ENCODE data around the gene GNLY. TPM values are rescaled to one million over a fixed set of nuclear protein-coding genes. Genes with fewer than 3 reads are reported as not detected.
A peak's percentile ranks its signal among the peaks of the same experiment; 100 is the strongest.

GNLY gene
- total and polyA plus RNA-seq, 9 of the 15 experiments (the other 6 are each of a cell fraction or from before 2014, with no cell fraction given), result not detected

- no peak for TF ChIP-seq RREB1 (CRISPR knock-in tag; IDR thresholded peaks at IDR 0.05)
Measured at GRCh38 chr2:85719609-85720240, 25.6 kb downstream of the GNLY start (continued).

DNA sequence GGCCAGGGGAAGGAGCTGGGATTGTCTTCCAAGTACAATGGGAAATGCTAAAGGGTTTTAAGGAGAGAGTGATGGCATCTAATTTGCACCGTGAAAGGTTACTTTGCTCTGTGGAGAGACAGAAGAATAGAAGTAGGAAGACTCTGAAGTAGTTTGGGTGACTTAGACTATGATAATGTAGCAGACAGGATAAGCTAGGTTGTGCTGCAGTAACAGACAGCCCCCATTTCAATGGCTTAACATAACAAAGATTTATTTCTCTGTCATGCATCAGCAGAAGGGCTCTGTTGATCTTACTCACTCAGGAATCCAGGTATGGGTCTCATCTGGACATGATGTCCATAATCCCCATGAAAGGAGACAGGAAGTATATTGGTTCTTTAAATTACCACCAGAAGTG lies 26.4 kb downstream of the GNLY start:
- H3K9me1 ChIP-seq (ENCODE audit: control insufficient read depth, insufficient read depth, low read length), result no peaks in the 10 kb centered on the region
- peaks cover 7 to 15% of the 10 kb centered on the region in 2 experiments; a peak in 3 of 5 replicates for H3K4me1 ChIP-seq (replicated peaks in 1 of 2; ENCODE audit: control insufficient read depth in 2 of 2, insufficient read depth in 2 of 2, low read length in 2 of 2)
- ChIA-PET POLR2A (interaction anchor here (0.9 kb wide), 1 partner anchor 393 kb away, joined by 3 read pairs; the partner anchor contains the start of gene TGOLN2), CTCF (ENCODE audit: low intra/inter-chr PET ratio) (no interaction called here)
- H3K36me3 ChIP-seq (ENCODE audit: control insufficient read depth, insufficient read depth, low read length), result no peaks in the 10 kb centered on the region
- no peaks in the 10 kb centered on the region for H3K9me3 ChIP-seq (replicated peaks; ENCODE audit: control insufficient read depth, insufficient read depth, low read depth, low read length)
- H2AFZ ChIP-seq (ENCODE audit: low read depth, low read length), result no peak overlapping the region
- in situ Hi-C loops (cut with MboI) (no loop called here), intact Hi-C loops (cut with micrococcal nuclease) (no loop called here)
- peaks cover 3 to 28% of the 10 kb centered on the region in 2 experiments; a peak in 3 of 5 replicates for H3K27me3 ChIP-seq (ENCODE audit: control insufficient read depth in 2 of 2, insufficient read depth in 2 of 2, low read length in 2 of 2)
- no peaks in the 10 kb centered on the region for H4K20me1 ChIP-seq (replicated peaks; ENCODE audit: control insufficient read depth, insufficient read depth, low read length)
- FAIRE-seq (no peak), ATAC-seq (no peak), DNase-seq (ENCODE audit: extremely low read depth in 1 of 4, low spot score in 3 of 4) (no peak)
- no peak overlapping the region for H3K4me3 ChIP-seq
- TF ChIP-seq RBM25 (IDR thresholded peaks at IDR 0.05; ENCODE audit: low read depth, low read length, severe bottlenecking) (no peak), SMC3 (conservative IDR thresholded peaks at IDR 0.05; ENCODE audit: insufficient read depth, low read depth, low read length) (no peak), HIVEP1 (CRISPR knock-in tag; IDR thresholded peaks at IDR 0.05) (no peak), ZNF12 (CRISPR knock-in tag; IDR thresholded peaks at IDR 0.05) (peak; percentile 97), CXXC5 (CRISPR knock-in tag; IDR thresholded peaks at IDR 0.05) (no peak), ARID4B (CRISPR knock-in tag; IDR thresholded peaks at IDR 0.05) (no peak)
- H3K79me2 ChIP-seq (ENCODE audit: control insufficient read depth, insufficient read depth, low read length), result no peaks in the 10 kb centered on the region
- BruUV-seq (replicated peaks), result no TSS peak
- no peak overlapping the region for H3K27ac ChIP-seq (ENCODE audit: extremely low read depth, low read depth, low read length)
- H3K9ac ChIP-seq (ENCODE audit: insufficient read depth in 1 of 2, low read depth in 2 of 2, low read length in 2 of 2), result no peak overlapping the region
- no peak overlapping the region for H3K4me2 ChIP-seq (ENCODE audit: insufficient read depth, low read length)
- 0% methylated on average over 1 of the region's 1 CpG for WGBS (ENCODE audit: insufficient coverage, low coverage, missing lambda C conversion rate)
